ENCODE measurements around the gene RPL13A. TPM values are rescaled to one million over a fixed set of nuclear protein-coding genes. Genes with fewer than 3 reads are reported as not detected.
A peak's percentile ranks its signal among the peaks of the same experiment; 100 is the strongest.

Gene RPL13A
- total and polyA plus RNA-seq, 2 of the 4 experiments (the other 2 are of a cell fraction), result 1,477 to 2,069 TPM

DNA sequence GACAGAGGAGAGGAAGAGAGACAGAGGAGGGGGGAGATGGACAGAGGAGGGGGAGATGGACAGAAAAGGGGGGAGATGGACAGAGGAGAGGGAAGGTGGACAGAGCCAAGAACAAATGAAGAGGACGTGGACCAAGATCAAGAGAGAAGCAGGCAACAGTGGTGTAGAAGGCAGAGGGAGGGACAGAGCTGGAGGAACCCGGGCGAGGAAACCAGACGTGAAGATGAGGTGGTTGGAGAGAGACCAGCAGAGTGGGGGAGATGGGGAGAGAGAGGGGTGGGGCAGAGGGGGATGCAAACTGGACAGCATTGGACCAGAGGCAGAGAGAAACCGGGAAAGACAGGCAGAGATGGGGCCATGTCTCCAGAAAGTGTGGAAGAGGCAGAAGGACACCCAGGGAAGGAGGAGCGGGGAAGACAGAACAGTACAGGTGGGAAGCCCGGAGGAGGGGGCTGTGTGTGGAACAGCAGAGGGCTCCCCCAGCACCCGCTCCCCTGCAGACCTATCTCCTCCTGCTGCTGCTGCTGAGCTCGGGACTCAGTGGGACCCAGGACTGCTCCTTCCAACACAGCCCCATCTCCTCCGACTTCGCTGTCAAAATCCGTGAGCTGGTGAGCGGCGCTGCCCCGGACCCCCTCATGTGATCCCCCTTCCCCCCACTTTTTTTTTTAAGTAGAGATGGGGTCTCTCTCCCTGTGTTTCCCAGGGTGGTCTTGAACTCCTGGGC is 12.1 kb upstream of the RPL13A start:
- 57% methylated on average over 5 of the region's 15 CpGs; no CpG with 5 or more reads in 1 of the 2 experiments for WGBS, 2 experiments (ENCODE audit: extremely low coverage in 2 of 2, insufficient read length in 1 of 2)
- no peak overlapping the region for H2BK20ac ChIP-seq (ENCODE audit: low read depth, low read length)
- H3K27ac ChIP-seq (ENCODE audit: insufficient read depth, low read length), result no peak overlapping the region
- H3K14ac ChIP-seq (replicated peaks; ENCODE audit: low read depth, low read length), result peak overlapping the region; percentile 92; the same call in 1 of the 2 replicates
- intact Hi-C loops (cut with micrococcal nuclease) (no loop called here), in situ Hi-C loops (cut with MboI; ENCODE audit: low sequenced_read_pairs) (no loop called here), dilution Hi-C loops (cut with HindIII; ENCODE audit: low sequenced_read_pairs, unreplicated experiment) (no loop called here)
- H3K9ac ChIP-seq (ENCODE audit: low read depth, low read length), result no peak overlapping the region; the same call in 1 of the 2 replicates
- no peak overlapping the region for H3K56ac ChIP-seq (ENCODE audit: extremely low read depth, insufficient read depth, low read length)
- ATAC-seq (ENCODE audit: low read depth) (no peak), DNase-seq (no peak)
- CTCF ChIA-PET, result interaction anchor here (1.0 kb wide), 1 partner anchor 84 kb away, joined by 4 read pairs; no protein-coding TSS in a partner anchor
- H4K91ac ChIP-seq (ENCODE audit: insufficient read depth, low read depth, low read length), result no peak overlapping the region
- peak overlapping the region; percentile 99; the same call in 1 of the 2 replicates for H2AK5ac ChIP-seq (ENCODE audit: low read depth, low read length)
- no peak overlapping the region; the same call in 1 of the 2 replicates for H4K5ac ChIP-seq (ENCODE audit: low read depth, low read length)
- peak overlapping the region; percentile 85 to 96; a peak in 2 of 4 replicates for H4K8ac ChIP-seq (ENCODE audit: low read depth in 2 of 2, low read length in 2 of 2)
- no peak overlapping the region for H2BK15ac ChIP-seq (ENCODE audit: low read depth, low read length)
- peak overlapping the region; percentile 93 for H3K4me2 ChIP-seq (ENCODE audit: low read depth, low read length)
- peaks cover 12% of the 10 kb centered on the region; the same call in 1 of the 2 replicates for H3K9me1 ChIP-seq (ENCODE audit: insufficient read depth, low read length)
- no peaks in the 10 kb centered on the region for H3K27me3 ChIP-seq (ENCODE audit: control insufficient read depth, insufficient read depth, low read length)
- H3K36me3 ChIP-seq (ENCODE audit: control insufficient read depth, insufficient read depth, low read length), result peaks cover 1% of the 10 kb centered on the region; the same call in 1 of the 2 replicates
- H2AK9ac ChIP-seq (replicated peaks; ENCODE audit: low read depth, low read length, poor library complexity), result peak overlapping the region; percentile 96
- H3K23ac ChIP-seq (ENCODE audit: low read depth, low read length), result peak overlapping the region; percentile 73; the same call in 1 of the 2 replicates
- H3K79me1 ChIP-seq (ENCODE audit: low read depth in 1 of 2, low read length in 2 of 2), result peaks cover 0 to 8% of the 10 kb centered on the region in 2 experiments; a peak in 2 of 4 replicates
- POLR2A ChIA-PET (ENCODE audit: unreplicated experiment), result no interaction called here
- H3K4ac ChIP-seq (ENCODE audit: low read depth, low read length), result peak overlapping the region; percentile 96
- H3K18ac ChIP-seq (ENCODE audit: low read depth, low read length), result no peak overlapping the region
- peaks cover 11% of the 10 kb centered on the region; the same call in 1 of the 2 replicates for H3K4me1 ChIP-seq (ENCODE audit: control insufficient read depth, insufficient read depth, low read length)
- H3K9me3 ChIP-seq (ENCODE audit: control insufficient read depth, insufficient read depth, low read length), result no peaks in the 10 kb centered on the region
- no peak overlapping the region for H2BK120ac ChIP-seq (ENCODE audit: low read depth, low read length)
- no peak overlapping the region for H2BK5ac ChIP-seq (ENCODE audit: low read depth, low read length, poor library complexity, severe bottlenecking)
- H3K4me3 ChIP-seq (ENCODE audit: insufficient read depth, low read depth, low read length), result no peak overlapping the region
- BruUV-seq (replicated peaks), result no TSS peak
- H4K20me1 ChIP-seq (ENCODE audit: insufficient read depth, low read length), result no peaks in the 10 kb centered on the region
- H2AFZ ChIP-seq (replicated peaks; ENCODE audit: low read length, poor library complexity), result peak overlapping the region; percentile 66
- no peak for TF ChIP-seq FOS (IDR thresholded peaks at IDR 0.05; ENCODE audit: low read depth, low read length)
- TF ChIP-seq NFE2L2 (IDR thresholded peaks at IDR 0.05; ENCODE audit: low read depth, low read length), result no peak
- TF ChIP-seq, protein P1, sequence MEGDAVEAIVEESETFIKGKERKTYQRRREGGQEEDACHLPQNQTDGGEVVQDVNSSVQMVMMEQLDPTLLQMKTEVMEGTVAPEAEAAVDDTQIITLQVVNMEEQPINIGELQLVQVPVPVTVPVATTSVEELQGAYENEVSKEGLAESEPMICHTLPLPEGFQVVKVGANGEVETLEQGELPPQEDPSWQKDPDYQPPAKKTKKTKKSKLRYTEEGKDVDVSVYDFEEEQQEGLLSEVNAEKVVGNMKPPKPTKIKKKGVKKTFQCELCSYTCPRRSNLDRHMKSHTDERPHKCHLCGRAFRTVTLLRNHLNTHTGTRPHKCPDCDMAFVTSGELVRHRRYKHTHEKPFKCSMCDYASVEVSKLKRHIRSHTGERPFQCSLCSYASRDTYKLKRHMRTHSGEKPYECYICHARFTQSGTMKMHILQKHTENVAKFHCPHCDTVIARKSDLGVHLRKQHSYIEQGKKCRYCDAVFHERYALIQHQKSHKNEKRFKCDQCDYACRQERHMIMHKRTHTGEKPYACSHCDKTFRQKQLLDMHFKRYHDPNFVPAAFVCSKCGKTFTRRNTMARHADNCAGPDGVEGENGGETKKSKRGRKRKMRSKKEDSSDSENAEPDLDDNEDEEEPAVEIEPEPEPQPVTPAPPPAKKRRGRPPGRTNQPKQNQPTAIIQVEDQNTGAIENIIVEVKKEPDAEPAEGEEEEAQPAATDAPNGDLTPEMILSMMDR (conservative IDR thresholded peaks at IDR 0.05; ENCODE audit: low read depth, low read length), result no peak
- no peak for TF ChIP-seq BHLHE40 (IDR thresholded peaks at IDR 0.05; ENCODE audit: low read depth, low read length)
- TF ChIP-seq MAFK (IDR thresholded peaks at IDR 0.05; ENCODE audit: low read depth, low read length), result no peak
- TF ChIP-seq, protein P2, sequence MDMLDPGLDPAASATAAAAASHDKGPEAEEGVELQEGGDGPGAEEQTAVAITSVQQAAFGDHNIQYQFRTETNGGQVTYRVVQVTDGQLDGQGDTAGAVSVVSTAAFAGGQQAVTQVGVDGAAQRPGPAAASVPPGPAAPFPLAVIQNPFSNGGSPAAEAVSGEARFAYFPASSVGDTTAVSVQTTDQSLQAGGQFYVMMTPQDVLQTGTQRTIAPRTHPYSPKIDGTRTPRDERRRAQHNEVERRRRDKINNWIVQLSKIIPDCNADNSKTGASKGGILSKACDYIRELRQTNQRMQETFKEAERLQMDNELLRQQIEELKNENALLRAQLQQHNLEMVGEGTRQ (IDR thresholded peaks at IDR 0.05; ENCODE audit: low read depth, low read length), result no peak
- no peak for TF ChIP-seq RAD21 (IDR thresholded peaks at IDR 0.05; ENCODE audit: low read length)
- TF ChIP-seq MAZ (IDR thresholded peaks at IDR 0.05; ENCODE audit: borderline replicate concordance, low read depth, low read length), result no peak
- TF ChIP-seq MXI1 (IDR thresholded peaks at IDR 0.05; ENCODE audit: borderline replicate concordance, low read depth, low read length), result no peak
- TF ChIP-seq RFX5 (IDR thresholded peaks at IDR 0.05; ENCODE audit: low read depth, low read length), result no peak
- no peak for TF ChIP-seq POLR2A (IDR thresholded peaks at IDR 0.05; ENCODE audit: low read depth, low read length)
- no peak for TF ChIP-seq CHD1 (IDR thresholded peaks at IDR 0.05; ENCODE audit: low read depth, low read length)
- no peak for TF ChIP-seq SMC3 (IDR thresholded peaks at IDR 0.05; ENCODE audit: low read depth, low read length)
- no peak for TF ChIP-seq ELK1 (IDR thresholded peaks at IDR 0.05; ENCODE audit: borderline replicate concordance, low read depth, low read length)
- no peak for TF ChIP-seq CEBPB (IDR thresholded peaks at IDR 0.05; ENCODE audit: low read depth, low read length)
